Metanephros (tissue), 2 donors: Measurements from ENCODE around the gene C2orf68. TPM values are rescaled to one million over a fixed set of nuclear protein-coding genes. Genes with fewer than 3 reads are reported as not detected.

Source experiments
- small RNA-seq: library from RNA; depleted of rRNA; stranded (forward); fragments of <200 nt; gene quantifications from one replicate; pipeline ENCODE3, GENCODE V24; 2014; ENCODE audit warnings: low replicate concordance
- total RNA-seq: library from RNA; depleted of rRNA; stranded (reverse); fragments of >200 nt; gene quantifications from one replicate; pipeline ENCODE4 v1.2.3, GENCODE V29; 2014

The C2orf68 gene
- total RNA-seq: 57.6 TPM

GRCh38 chr2:85611705-85612587, at the start of gene C2orf68:
C2orf68 (minus strand) TSS chr2:85612066; CDS start chr2:85611984, 82 bp downstream.

GRCh38 chr2:85602476-85603234, 9.2 kb downstream of the C2orf68 start, which contains the start of gene TMEM150A:
TMEM150A (minus strand) TSS chr2:85602698; CDS start chr2:85601948, 750 bp downstream.

GRCh38 chr2:85595301-85596025, 16.4 kb downstream of the C2orf68 start, which contains the start of gene RNF181:
RNF181 (plus strand) TSS chr2:85595745; CDS start chr2:85595764, 19 bp downstream.

GRCh38 chr2:85584354-85584856, 27.5 kb downstream of the C2orf68 start, which contains the start of gene VAMP5:
VAMP5 (plus strand) TSS chr2:85584431; CDS start chr2:85584491, 60 bp downstream.

GRCh38 chr2:85577386-85578242, 34.3 kb downstream of the C2orf68 start, which contains the start of gene VAMP8:
VAMP8 (plus strand) TSS chr2:85577586; CDS start chr2:85577647, 61 bp downstream.

GRCh38 chr2:85561280-85562212, 50.3 kb downstream of the C2orf68 start, which contains the start of gene GGCX:
GGCX (minus strand) TSS chr2:85561493; CDS start chr2:85561428, 65 bp downstream.

Small RNAs within 50 kb of the gene (small RNA-seq; reads per million reads assigned to genes)
- gene RN7SL126P: not detected

Other genes with a start within 250 kb of the C2orf68 start
- 86.4 TPM for gene CAPG, start 201.7 kb downstream of the C2orf68 start, total RNA-seq
- gene SH2D6, start 193.4 kb downstream of the C2orf68 start, total RNA-seq: 0.99 TPM
- gene MAT2A, start 72.9 kb downstream of the C2orf68 start, total RNA-seq: 129 TPM
- gene GGCX, start 50.6 kb downstream of the C2orf68 start, total RNA-seq: 43.0 TPM
- 37.7 TPM for gene VAMP8, start 34.5 kb downstream of the C2orf68 start, total RNA-seq
- gene VAMP5, start 27.6 kb downstream of the C2orf68 start, total RNA-seq: 11.3 TPM
- gene RNF181, start 16.3 kb downstream of the C2orf68 start, total RNA-seq: 111 TPM
- gene TMEM150A, start 9.4 kb downstream of the C2orf68 start, total RNA-seq: 20.2 TPM
- 45.4 TPM for gene USP39, start 4.1 kb upstream of the C2orf68 start, total RNA-seq
- gene SFTPB, start 56.1 kb upstream of the C2orf68 start, total RNA-seq: 1.7 TPM
- gene GNLY, start 82.3 kb upstream of the C2orf68 start, total RNA-seq: not detected
- gene ATOH8, start 141.9 kb upstream of the C2orf68 start, total RNA-seq: 24.5 TPM